HG03460 (cell line): Measurements from ENCODE around the gene MTFR1L.

ENCODE experiments used
- ATAC-seq: cut with Tn5 transposase; IDR thresholded peaks from one replicate; pipeline ENCODE4 v1.9.1; 2021; ENCODE audit not compliant: unreplicated experiment

The MTFR1L gene

GRCh38 chr1:25787760-25788166, 32.0 kb upstream of the MTFR1L start:
- no peak for ATAC-seq

- no peak for ATAC-seq
Observed at GRCh38 chr1:25790472-25790871, 29.3 kb upstream of the MTFR1L start.

GRCh38 chr1:25792115-25792514, 27.6 kb upstream of the MTFR1L start:
- ATAC-seq: no peak

- ATAC-seq: no peak
Observed at GRCh38 chr1:25793585-25794170, 26.1 kb upstream of the MTFR1L start.

GRCh38 chr1:25794325-25794724, 25.4 kb upstream of the MTFR1L start:
- ATAC-seq: no peak

GRCh38 chr1:25795211-25795610, 24.5 kb upstream of the MTFR1L start:
- no peak for ATAC-seq

- ATAC-seq: no peak
Observed at GRCh38 chr1:25795946-25796810, 23.6 kb upstream of the MTFR1L start.

- no peak for ATAC-seq
Observed at GRCh38 chr1:25796811-25797458, 22.8 kb upstream of the MTFR1L start.

- no peak for ATAC-seq
Observed at GRCh38 chr1:25797939-25798338, 21.8 kb upstream of the MTFR1L start.

GRCh38 chr1:25798666-25799351, 20.9 kb upstream of the MTFR1L start:
- no peak for ATAC-seq

GRCh38 chr1:25799352-25799934, 20.3 kb upstream of the MTFR1L start:
- ATAC-seq: no peak

GRCh38 chr1:25799935-25800702, 19.6 kb upstream of the MTFR1L start, which contains the start of gene SELENON:
Gene SELENON (plus strand): TSS chr1:25800193. CDS start chr1:25800231, 38 bp downstream.
- no peak for ATAC-seq

GRCh38 chr1:25800703-25801377, 18.9 kb upstream of the MTFR1L start:
- no peak for ATAC-seq

- no peak for ATAC-seq
Observed at GRCh38 chr1:25802915-25803314, 16.8 kb upstream of the MTFR1L start.

- ATAC-seq: no peak
Observed at GRCh38 chr1:25803368-25803767, 16.4 kb upstream of the MTFR1L start.

- ATAC-seq: no peak
Observed at GRCh38 chr1:25804244-25804963, 15.3 kb upstream of the MTFR1L start.

- no peak for ATAC-seq
Observed at GRCh38 chr1:25804964-25805862, 14.5 kb upstream of the MTFR1L start.

- ATAC-seq: no peak
Observed at GRCh38 chr1:25805863-25806225, 13.9 kb upstream of the MTFR1L start.
